Islet precursor cell (in vitro differentiated cells): ENCODE results near the gene SBNO2.

Source experiments
- DNase-seq: peaks from one replicate; pipeline ENCODE4 v3.0.0-alpha.2; 2018

Gene SBNO2

GRCh38 chr19:1069009-1069779, 104.9 kb downstream of the SBNO2 start:
- DNase-seq, result no peak

GRCh38 chr19:1068009-1069001, 105.8 kb downstream of the SBNO2 start:
- DNase-seq, result no peak

DNA sequence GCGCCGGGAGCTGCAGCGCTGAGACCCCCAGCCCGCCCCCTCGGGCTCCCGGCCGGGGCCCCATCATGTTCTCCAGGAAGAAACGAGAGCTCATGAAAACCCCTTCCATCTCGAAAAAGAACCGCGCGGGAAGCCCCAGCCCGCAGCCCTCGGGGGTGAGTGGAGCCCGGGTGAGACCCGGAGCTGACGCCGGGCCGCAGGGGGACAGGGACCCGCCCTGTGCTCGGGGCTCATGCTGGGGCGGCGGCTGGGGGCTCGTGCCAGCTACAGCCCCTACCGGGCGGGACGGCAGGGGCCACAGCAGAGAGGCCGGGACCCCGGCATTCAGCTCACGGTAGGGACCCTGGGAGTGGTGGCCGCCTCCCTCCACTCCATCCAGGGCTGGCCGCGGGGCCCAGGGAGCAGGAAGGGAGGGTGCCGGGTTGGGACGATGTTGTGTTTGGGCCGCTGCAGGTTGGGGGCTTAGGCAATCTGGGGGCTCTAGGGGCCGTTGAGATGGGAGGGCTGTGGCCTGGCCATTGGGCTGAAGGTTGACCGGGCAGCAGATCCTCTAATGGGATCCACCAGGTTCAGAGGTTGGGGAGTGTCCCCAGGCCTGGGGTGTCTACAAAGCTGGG, 106.6 kb downstream of the SBNO2 start:
- DNase-seq, result no peak

DNA sequence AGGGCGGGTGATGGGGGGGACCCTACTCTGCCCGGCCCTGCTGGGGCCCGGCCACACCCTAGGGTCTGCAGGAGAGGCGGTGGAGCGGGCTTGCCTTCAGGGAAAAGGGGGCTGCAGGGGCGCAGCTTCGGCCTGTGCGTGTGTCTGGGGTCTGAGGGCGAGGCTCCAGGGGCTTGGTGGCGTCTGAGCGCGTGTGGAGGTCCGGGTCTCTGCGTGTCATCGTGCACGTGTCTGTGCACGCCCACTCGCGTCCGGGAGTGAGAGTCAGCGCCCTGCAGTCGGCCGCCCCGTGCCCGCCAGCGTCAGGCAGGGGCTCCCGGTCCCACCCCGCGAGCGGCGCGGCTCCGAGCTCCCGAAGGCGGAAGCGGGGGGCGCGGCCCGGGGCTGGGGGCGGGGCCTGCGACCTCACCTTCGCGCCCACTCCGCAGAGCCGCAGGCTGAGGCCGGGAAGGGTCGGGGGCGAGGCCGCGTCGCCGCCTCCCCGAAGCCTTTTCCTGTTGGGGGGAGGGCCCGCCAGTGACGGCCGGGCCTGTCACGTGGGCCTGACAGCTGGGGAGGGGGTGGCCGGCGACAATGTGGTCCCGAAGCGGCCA, 107.2 kb downstream of the SBNO2 start, which contains the start of gene ARHGAP45:
ARHGAP45 (plus strand) TSS at position 420 of the 593 bp plus-strand sequence. CDS start 239 bp downstream, outside the sequence.
- peak; percentile 69 for DNase-seq

- peak; percentile 95 for DNase-seq
These were observed 107.8 kb downstream of the SBNO2 start for GRCh38 chr19:1066251-1066747.

DNA sequence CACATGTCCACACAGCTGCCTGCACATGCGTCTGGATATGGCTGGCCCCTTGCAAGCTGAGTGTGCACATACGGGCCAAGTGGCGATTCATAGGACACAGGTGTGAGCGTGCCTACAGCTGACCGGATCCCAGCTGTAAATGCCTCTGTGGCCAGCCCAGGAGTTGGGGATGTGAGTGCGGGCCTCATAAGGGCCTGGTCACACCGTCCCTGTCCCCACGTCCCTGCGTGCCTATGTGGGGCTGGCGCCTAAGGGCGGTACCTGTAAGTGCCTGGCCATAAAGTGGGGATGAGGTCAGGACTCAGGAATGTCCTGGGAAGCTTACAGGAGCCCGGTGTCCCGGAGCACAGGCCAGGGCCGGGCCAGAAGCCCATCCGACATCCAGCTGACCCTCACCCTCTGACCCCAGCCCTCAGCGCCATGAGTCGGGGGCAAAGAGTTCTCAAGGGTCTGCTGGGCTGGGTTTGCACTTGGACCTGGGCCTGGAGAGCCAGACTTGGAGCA, 108.4 kb downstream of the SBNO2 start:
- DNase-seq, result peak; percentile 94

GRCh38 chr19:1064661-1065605, 109.1 kb downstream of the SBNO2 start:
- peak; percentile 89 for DNase-seq

DNA sequence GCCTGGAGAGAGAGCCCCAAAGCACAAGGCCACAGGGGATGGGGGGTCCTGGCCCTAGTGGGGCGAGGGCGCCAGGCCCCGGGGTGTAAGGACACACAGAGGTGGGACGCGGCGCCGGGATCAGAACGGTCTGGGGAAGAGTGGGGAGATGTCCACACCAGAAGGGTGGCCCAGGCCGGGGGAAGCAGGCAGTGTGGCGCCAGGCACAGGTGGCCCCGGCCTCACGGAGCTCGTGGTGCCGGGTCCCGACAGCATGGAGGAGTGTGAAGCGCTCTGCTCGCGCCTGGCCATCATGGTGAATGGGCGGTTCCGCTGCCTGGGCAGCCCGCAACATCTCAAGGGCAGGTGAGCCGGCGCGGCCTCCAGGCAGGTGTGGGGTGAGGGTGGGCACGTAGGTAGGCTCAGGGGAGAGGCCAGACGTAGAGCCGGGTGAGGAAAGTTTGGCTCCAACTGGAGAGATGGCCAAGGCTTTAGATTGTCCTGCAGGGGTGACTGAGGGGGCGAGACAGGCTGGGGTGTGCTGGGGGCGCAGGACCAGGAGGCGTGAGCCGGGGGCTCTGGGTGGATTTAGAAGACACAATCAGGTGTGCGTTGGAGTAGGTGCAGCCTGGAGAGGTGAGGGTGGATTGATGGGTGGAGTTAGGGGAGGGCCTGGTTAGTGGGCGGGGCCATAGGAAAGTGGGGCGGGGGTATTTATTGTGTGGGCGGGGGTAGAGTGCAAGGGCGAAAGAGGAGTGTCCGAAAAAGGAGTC, 110.0 kb downstream of the SBNO2 start:
- no peak for DNase-seq

- no peak for DNase-seq
These were observed 110.8 kb downstream of the SBNO2 start for GRCh38 chr19:1063030-1063908.

DNA sequence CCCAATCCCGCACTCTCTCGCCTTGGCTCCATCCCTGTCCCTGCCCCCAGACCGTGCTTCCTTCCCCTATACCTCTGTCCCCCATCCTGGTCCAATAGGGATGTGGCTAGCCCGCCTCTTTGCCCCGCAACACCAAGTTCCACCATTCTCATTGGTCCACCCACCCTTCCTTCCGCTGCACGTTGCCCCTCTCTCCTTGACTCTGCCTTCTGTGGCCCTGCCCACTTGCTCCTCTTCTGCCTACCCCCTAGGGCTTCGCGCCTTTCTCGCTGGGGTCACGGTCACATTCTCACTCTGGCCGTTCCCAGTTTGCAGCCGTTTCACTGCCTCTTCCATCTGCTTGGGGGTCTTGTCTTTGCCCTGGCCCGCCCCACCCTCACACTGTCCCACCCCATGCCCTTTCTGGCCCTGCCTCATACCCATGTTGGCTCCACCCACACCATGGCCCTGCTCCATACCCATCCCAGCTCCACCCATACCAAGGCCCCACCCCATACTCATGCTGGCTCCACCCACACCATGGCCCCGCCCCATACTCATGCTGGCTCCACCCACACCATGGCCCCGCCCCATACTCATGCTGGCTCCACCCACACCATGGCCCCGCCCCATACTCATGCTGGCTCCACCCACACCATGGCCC, 111.6 kb downstream of the SBNO2 start:
- DNase-seq, result no peak

- no peak for DNase-seq
These were observed 112.1 kb downstream of the SBNO2 start for GRCh38 chr19:1061987-1062386.

- DNase-seq, result no peak
These were observed 113.4 kb downstream of the SBNO2 start for GRCh38 chr19:1060689-1061088.

DNA sequence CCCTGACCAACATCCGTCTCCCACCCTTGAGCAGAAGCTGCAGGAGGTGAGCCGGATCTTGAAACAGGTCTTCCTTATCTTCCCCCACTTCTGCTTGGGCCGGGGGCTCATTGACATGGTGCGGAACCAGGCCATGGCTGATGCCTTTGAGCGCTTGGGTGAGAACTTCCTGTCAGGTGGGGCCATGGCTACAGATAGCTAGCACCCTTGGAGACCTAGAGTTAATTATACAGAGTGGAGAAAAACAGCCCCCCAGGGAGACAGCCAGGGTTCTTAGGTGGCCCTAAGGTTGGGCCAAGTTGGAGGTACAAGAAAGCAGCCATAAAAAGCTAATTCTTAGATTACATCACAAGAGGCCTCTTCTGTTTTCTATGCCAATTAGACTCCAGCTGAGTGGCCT, 116.0 kb downstream of the SBNO2 start:
- no peak for DNase-seq
